Activated T-cell treated with anti-CD3 and anti-CD28 coated beads for 48 hours (primary cell): ENCODE results near the gene PRR7.
A peak's percentile ranks its signal among the peaks of the same experiment; 100 is the strongest.

ENCODE experiments used
- DNase-seq: peaks from one replicate; pipeline ENCODE4 v3.0.0-alpha.2; 2020; ENCODE audit warnings: low read depth

PRR7 gene

GRCh38 chr5:177469750-177470525 is 23.3 kb downstream of the PRR7 start:
- no peak for DNase-seq

- DNase-seq = no peak
Observed at GRCh38 chr5:177470759-177471536, 24.3 kb downstream of the PRR7 start.

GRCh38 chr5:177471610-177472356 is 25.2 kb downstream of the PRR7 start:
- no peak for DNase-seq

GRCh38 chr5:177472460-177473442 is 26.1 kb downstream of the PRR7 start:
- DNase-seq = peak; percentile 71

- no peak for DNase-seq
Observed at GRCh38 chr5:177473443-177474001, 26.9 kb downstream of the PRR7 start, which contains the start of gene DBN1. Gene DBN1, minus strand, starts transcription at chr5:177473634. Its CDS starts 113 bp downstream, at chr5:177473521.

- no peak for DNase-seq
Observed at GRCh38 chr5:177474002-177474476, 27.4 kb downstream of the PRR7 start.

GRCh38 chr5:177474846-177475562 is 28.4 kb downstream of the PRR7 start:
- no peak for DNase-seq

GRCh38 chr5:177475563-177476427 is 29.2 kb downstream of the PRR7 start:
- DNase-seq = no peak

- no peak for DNase-seq
Observed at GRCh38 chr5:177476531-177477233, 30.1 kb downstream of the PRR7 start.

GRCh38 chr5:177477701-177478477 is 31.3 kb downstream of the PRR7 start:
- no peak for DNase-seq

GRCh38 chr5:177478711-177479646 is 32.4 kb downstream of the PRR7 start:
- DNase-seq = no peak

GRCh38 chr5:177479774-177480173 is 33.2 kb downstream of the PRR7 start:
- DNase-seq = no peak

- DNase-seq = no peak
Observed at GRCh38 chr5:177482359-177482795, 35.8 kb downstream of the PRR7 start.

GRCh38 chr5:177483042-177483441 is 36.4 kb downstream of the PRR7 start:
- DNase-seq = no peak

GRCh38 chr5:177483994-177484901 is 37.6 kb downstream of the PRR7 start:
- DNase-seq = no peak
